CD8-positive, alpha-beta memory T cell (primary cell): ENCODE results near the gene GLP2R. TPM values are rescaled to one million over a fixed set of nuclear protein-coding genes. Genes with fewer than 3 reads are reported as not detected.

Source experiments
- CTCF ChIA-PET: fragments of 350-600 bp; sonication (Branson Sonifier 250); formaldehyde crosslinking; loops from one replicate; lab custom pipeline; 2021; ENCODE audit warnings: antibody characterized with exemption; lab: Charles Lee
- POLR2A ChIA-PET: fragments of 350-600 bp; sonication (Branson Sonifier 250); formaldehyde crosslinking; loops from one replicate; lab custom pipeline; 2021; ENCODE audit warnings: antibody characterized with exemption; lab: Charles Lee
- DNase-seq, 5 donors: peaks; one replicate each; pipeline versions ENCODE4 v3.0.0 to v3.0.0-alpha.2; 2020 to 2022; ENCODE audit warnings: mixed read lengths in 1 of 5
- H3K27ac ChIP-seq: one replicate; pipeline ENCODE4 v1.7.0; 2013; ENCODE audit warnings: low read depth, mild to moderate bottlenecking, low read length, moderate library complexity
- H3K27me3 ChIP-seq: 2 replicates; pipeline ENCODE4 v1.7.0; 2013; ENCODE audit warnings: low read length, mild to moderate bottlenecking; ENCODE audit not compliant: insufficient read depth, poor library complexity, severe bottlenecking
- H3K36me3 ChIP-seq: 2 replicates; pipeline ENCODE4 v1.7.0; 2013; ENCODE audit warnings: mild to moderate bottlenecking, low read length, moderate library complexity; ENCODE audit not compliant: insufficient read depth
- H3K4me1 ChIP-seq: 2 replicates; pipeline ENCODE4 v1.7.0; 2013; ENCODE audit warnings: mild to moderate bottlenecking, low read length, moderate library complexity; ENCODE audit not compliant: insufficient read depth
- H3K4me3 ChIP-seq: 2 replicates; pipeline ENCODE4 v1.7.0; 2013; ENCODE audit warnings: mild to moderate bottlenecking, low read length
- H3K9me3 ChIP-seq: 2 replicates; pipeline ENCODE4 v1.7.0; 2013; ENCODE audit warnings: mild to moderate bottlenecking, low read length
- H3K27ac Mint-ChIP-seq, 8 donors: one replicate each; pipeline ENCODE4 v1.8.0; 2020 to 2021; ENCODE audit warnings: mixed read lengths in 8 of 8, mild to moderate bottlenecking in 6 of 8, inconsistent platforms in 3 of 8, moderate library complexity in 3 of 8
- H3K27me3 Mint-ChIP-seq, 2 donors: one replicate each; pipeline ENCODE4 v1.8.0; 2020 to 2021; ENCODE audit warnings: mixed read lengths in 2 of 2, mild to moderate bottlenecking in 1 of 2, moderate library complexity in 1 of 2
- H3K36me3 Mint-ChIP-seq, 3 donors: one replicate each; pipeline ENCODE4 v1.8.0; 2020 to 2021; ENCODE audit warnings: mixed read lengths in 3 of 3, inconsistent platforms in 1 of 3, mild to moderate bottlenecking in 1 of 3
- H3K4me1 Mint-ChIP-seq, 3 donors: one replicate each; pipeline ENCODE4 v1.8.0; 2020 to 2021; ENCODE audit warnings: mixed read lengths in 3 of 3, inconsistent platforms in 1 of 3, mild to moderate bottlenecking in 1 of 3
- H3K4me3 Mint-ChIP-seq, 7 donors: one replicate each; pipeline ENCODE4 v1.8.0; 2020 to 2021; ENCODE audit warnings: mixed read lengths in 7 of 7, mild to moderate bottlenecking in 6 of 7, moderate library complexity in 4 of 7, inconsistent platforms in 2 of 7
- H3K9me3 Mint-ChIP-seq, 5 donors: one replicate each; pipeline ENCODE4 v1.8.0; 2020 to 2022; ENCODE audit warnings: mixed read lengths in 5 of 5, mild to moderate bottlenecking in 3 of 5, moderate library complexity in 2 of 5, inconsistent platforms in 1 of 5
- polyA plus RNA-seq: library from polyadenylated mRNA; unstranded; fragments of 300-500 nt; fragmentation: Illumina TruSeq; gene quantifications from one replicate; pipeline ENCODE4 v1.2.3, GENCODE V29; 2021
- total RNA-seq, 2 experiments: library from RNA; stranded (reverse); gene quantifications; one replicate each; pipeline ENCODE4 v1.2.3, GENCODE V29; 2021

The GLP2R gene
- total and polyA plus RNA-seq, 3 experiments from 2014 or later, result not detected

DNA sequence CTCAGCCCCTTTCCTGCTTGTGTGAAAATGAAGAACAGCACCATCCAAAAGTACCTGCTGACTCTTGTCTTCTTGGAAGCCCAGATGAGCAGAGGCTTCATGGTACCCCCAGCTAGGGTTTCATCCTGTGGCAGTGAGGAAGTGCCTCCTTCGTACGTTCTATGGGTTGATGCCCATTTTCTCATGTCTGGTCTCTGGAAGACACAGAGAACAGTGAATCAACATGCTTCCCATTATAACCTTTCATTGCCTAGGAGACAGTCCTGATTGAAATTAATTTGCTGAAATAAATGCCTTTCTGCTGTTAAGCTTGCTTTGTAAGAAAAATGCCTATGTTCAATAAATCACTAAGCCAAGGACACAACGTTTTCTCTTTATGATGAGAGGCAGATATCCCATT lies 42.8 kb downstream of the GLP2R start:
- Mint-ChIP-seq H3K4me1 (no peaks in the 10 kb centered on the region), H3K9me3 (peaks cover 0 to 2% (median 0%) of the 10 kb centered on the region in 5 donors), H3K36me3 (no peaks in the 10 kb centered on the region), H3K4me3 (no peak overlapping the region), H3K27ac (no peak overlapping the region), H3K27me3 (peaks cover 10 to 21% of the 10 kb centered on the region in 2 donors)
- Histone ChIP-seq H3K9me3 (no peaks in the 10 kb centered on the region), H3K4me1 (no peaks in the 10 kb centered on the region), H3K36me3 (no peaks in the 10 kb centered on the region), H3K27ac (no peak overlapping the region), H3K27me3 (no peaks in the 10 kb centered on the region), H3K4me3 (no peak overlapping the region)
- POLR2A ChIA-PET, result no interaction called here
- CTCF ChIA-PET, result no interaction called here
- DNase-seq, result no peak

DNA sequence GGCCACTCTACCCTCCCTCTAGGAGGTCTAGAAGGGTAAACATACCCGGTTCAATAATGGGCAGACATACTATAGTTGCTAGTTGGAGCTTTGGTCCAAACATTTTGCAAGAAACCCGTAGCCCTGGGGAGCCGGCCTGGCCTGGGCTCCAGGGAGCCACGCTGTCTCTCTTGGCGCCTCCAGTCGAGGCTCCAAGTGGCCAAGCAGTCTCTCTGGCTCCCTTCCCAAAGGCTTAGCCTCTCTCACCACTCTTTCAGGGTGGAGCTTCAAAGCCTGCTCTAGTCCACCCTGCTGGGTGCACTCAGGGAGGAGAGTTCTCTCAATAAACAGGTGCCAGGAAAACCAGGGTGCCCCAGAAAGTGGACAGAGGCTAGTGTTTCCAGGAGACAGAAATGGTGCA lies 47.1 kb downstream of the GLP2R start:
- Histone ChIP-seq H3K4me1 (no peaks in the 10 kb centered on the region), H3K9me3 (no peaks in the 10 kb centered on the region), H3K27ac (no peak overlapping the region), H3K27me3 (no peaks in the 10 kb centered on the region), H3K4me3 (no peak overlapping the region), H3K36me3 (no peaks in the 10 kb centered on the region)
- peaks cover 0 to 2% (median 0%) of the 10 kb centered on the region in 5 donors for H3K9me3 Mint-ChIP-seq
- no peaks in the 10 kb centered on the region for H3K4me1 Mint-ChIP-seq
- peaks cover 14 to 39% of the 10 kb centered on the region in 2 donors for H3K27me3 Mint-ChIP-seq
- CTCF ChIA-PET, result no interaction called here
- H3K27ac Mint-ChIP-seq, result no peak overlapping the region
- no peak for DNase-seq
- H3K4me3 Mint-ChIP-seq, result no peak overlapping the region
- POLR2A ChIA-PET, result no interaction called here
- no peaks in the 10 kb centered on the region for H3K36me3 Mint-ChIP-seq

DNA sequence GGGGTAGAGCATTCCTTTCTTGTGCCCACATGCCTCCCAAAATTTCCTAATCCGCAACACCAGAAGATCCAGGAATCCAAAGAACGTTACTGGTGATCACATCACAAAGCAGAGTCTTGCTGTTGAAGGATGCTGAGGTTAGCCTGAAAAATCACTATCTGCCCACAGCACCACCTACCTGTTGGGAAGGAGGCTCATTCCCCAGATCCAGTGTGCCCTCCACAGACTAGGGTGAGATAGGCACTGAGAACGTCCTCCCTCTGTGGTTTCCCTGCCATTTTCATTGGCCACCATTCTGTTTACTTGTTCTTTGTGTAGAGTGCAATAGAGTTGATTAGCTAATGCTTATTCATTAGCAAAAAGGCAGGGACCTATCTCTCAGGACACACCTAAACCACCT lies 49.0 kb downstream of the GLP2R start:
- Mint-ChIP-seq H3K27me3 (peaks cover 16 to 43% of the 10 kb centered on the region in 2 donors), H3K36me3 (no peaks in the 10 kb centered on the region), H3K9me3 (peaks cover 0 to under 1% (median 0%) of the 10 kb centered on the region in 5 donors), H3K27ac (no peak overlapping the region), H3K4me1 (no peaks in the 10 kb centered on the region), H3K4me3 (no peak overlapping the region)
- DNase-seq, result no peak
- Histone ChIP-seq H3K27ac (no peak overlapping the region), H3K9me3 (no peaks in the 10 kb centered on the region), H3K27me3 (no peaks in the 10 kb centered on the region), H3K36me3 (no peaks in the 10 kb centered on the region), H3K4me3 (no peak overlapping the region), H3K4me1 (no peaks in the 10 kb centered on the region)
- ChIA-PET CTCF (no interaction called here), POLR2A (no interaction called here)

DNA sequence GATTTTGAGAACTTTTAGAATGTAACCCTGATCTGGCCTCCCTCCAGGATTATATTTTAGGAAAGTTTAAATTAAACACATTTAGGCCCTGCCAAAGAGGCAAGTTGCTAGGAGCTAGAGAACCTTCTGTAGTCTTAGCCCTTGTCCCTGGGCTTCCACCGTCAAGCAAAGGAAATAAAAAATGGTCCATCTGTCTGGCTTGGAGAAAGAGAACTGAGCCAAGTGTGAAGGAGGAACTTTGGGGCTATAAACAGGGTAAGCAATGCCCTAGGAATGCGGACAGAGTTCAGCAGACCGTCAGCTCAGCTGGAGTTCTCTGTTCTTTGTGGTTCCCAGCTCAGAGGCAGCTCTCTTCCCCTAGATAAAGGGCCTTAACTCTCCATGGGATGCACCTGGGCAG lies 49.7 kb downstream of the GLP2R start:
- Mint-ChIP-seq H3K27ac (no peak overlapping the region), H3K36me3 (no peaks in the 10 kb centered on the region), H3K4me3 (no peak overlapping the region), H3K27me3 (peaks cover 16 to 38% of the 10 kb centered on the region in 2 donors), H3K9me3 (peaks cover 0 to 4% (median 0%) of the 10 kb centered on the region in 5 donors), H3K4me1 (no peaks in the 10 kb centered on the region)
- Histone ChIP-seq H3K4me1 (no peaks in the 10 kb centered on the region), H3K27ac (no peak overlapping the region), H3K4me3 (no peak overlapping the region), H3K36me3 (no peaks in the 10 kb centered on the region), H3K9me3 (no peaks in the 10 kb centered on the region), H3K27me3 (no peaks in the 10 kb centered on the region)
- no peak for DNase-seq
- POLR2A ChIA-PET, result no interaction called here
- CTCF ChIA-PET, result no interaction called here

DNA sequence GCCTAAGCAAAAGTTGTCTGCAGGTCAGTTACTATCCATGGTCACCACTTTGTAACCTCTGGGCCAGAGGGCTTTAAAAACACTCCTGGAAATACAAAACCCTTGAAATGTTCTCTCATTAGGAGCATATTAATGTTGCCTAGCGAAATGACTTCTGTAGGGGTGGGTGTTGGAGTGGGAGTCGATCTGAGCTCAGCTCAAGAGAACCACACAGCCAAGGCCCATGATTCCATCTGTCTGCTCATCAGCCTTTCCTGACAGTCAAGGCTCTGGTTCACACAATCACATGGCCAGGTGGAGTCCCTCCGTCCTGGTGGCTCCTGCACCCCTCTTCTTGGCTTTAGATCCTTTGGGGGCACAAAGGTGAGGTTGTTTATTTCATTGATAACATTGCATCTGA lies 52.6 kb downstream of the GLP2R start:
- H3K27me3 ChIP-seq, result no peaks in the 10 kb centered on the region
- DNase-seq, result no peak
- Mint-ChIP-seq H3K36me3 (no peaks in the 10 kb centered on the region), H3K27ac (no peak overlapping the region), H3K27me3 (peaks cover 10 to 31% of the 10 kb centered on the region in 2 donors), H3K9me3 (peaks cover 15 to 17% (median 17%) of the 10 kb centered on the region in 5 donors), H3K4me1 (no peaks in the 10 kb centered on the region), H3K4me3 (no peak overlapping the region)
- H3K4me1 ChIP-seq, result no peaks in the 10 kb centered on the region
- no peak overlapping the region for H3K4me3 ChIP-seq
- H3K27ac ChIP-seq, result no peak overlapping the region
- H3K36me3 ChIP-seq, result no peaks in the 10 kb centered on the region
- ChIA-PET CTCF (no interaction called here), POLR2A (no interaction called here)
- H3K9me3 ChIP-seq, result no peaks in the 10 kb centered on the region

DNA sequence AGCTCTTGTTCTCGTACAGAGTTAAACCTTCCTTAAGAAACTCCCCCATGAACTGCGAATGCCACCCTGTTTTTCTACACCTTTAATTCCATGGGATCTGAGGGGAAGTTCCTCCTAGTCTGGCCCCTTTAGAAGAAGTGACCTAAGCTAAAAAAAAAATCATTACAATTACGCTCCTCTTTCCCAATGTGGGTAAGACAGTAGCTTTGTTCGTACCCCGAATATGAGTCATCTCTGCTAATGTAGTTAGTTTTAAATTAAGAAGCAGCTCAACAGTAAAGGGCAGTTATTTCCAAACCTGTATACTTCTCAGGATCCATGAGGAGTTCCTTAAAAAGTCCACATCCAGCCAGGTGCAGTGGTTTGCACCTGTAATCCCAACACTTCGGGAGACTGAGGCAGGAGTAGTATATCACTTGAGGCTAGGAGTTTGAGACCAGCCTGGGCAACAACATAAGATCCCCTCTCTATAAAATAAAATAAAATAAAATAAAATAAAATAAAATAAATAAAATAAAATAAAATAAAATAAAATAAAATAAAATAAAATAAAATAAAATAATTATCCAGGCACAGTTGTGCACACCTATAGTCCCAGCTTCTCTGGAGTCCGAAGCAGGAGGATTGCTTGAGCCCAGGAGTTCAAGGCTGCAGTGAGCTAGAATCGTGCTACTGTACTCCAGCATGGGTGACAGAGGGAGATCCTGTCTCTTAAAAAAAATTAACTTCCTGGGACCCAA lies 53.2 kb downstream of the GLP2R start:
- H3K36me3 Mint-ChIP-seq, result no peaks in the 10 kb centered on the region
- CTCF ChIA-PET, result no interaction called here

DNA sequence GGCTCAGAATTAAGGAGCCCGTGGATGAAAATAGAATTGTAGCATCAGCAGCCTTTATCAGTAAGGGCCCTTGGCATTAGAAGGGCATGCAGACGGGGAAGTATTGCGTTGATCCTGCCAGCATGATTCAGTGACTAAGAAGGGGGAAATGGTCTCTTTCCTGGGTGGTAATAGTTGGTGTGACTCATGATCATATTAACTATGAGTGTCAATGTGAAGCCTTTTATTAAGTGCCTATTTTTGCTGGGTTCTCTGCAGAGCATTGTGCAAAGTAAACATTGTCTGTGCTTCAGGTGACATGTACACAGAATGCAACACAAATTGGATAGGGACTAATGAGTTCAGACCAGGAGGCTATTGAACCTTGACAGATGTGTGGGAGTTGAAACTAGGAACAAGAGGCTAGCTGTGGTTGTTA lies 54.9 kb downstream of the GLP2R start:
- POLR2A ChIA-PET, result no interaction called here
- Mint-ChIP-seq H3K4me3 (no peak overlapping the region), H3K36me3 (no peaks in the 10 kb centered on the region), H3K9me3 (peaks cover 19 to 26% (median 21%) of the 10 kb centered on the region in 5 donors), H3K27ac (no peak overlapping the region), H3K27me3 (peaks cover 6 to 17% of the 10 kb centered on the region in 2 donors), H3K4me1 (no peaks in the 10 kb centered on the region)
- DNase-seq, result no peak
- CTCF ChIA-PET, result no interaction called here
- no peak overlapping the region for H3K27ac ChIP-seq
- no peaks in the 10 kb centered on the region for H3K9me3 ChIP-seq
- no peaks in the 10 kb centered on the region for H3K27me3 ChIP-seq
- H3K4me3 ChIP-seq, result no peak overlapping the region
- H3K4me1 ChIP-seq, result no peaks in the 10 kb centered on the region
- H3K36me3 ChIP-seq, result no peaks in the 10 kb centered on the region

More for the DNA sequence above, 53.2 kb downstream of the GLP2R start:
- no peaks in the 10 kb centered on the region for H3K27me3 ChIP-seq
- POLR2A ChIA-PET, result no interaction called here
- Mint-ChIP-seq H3K4me1 (no peaks in the 10 kb centered on the region), H3K4me3 (no peak overlapping the region), H3K9me3 (peaks cover 18 to 22% (median 21%) of the 10 kb centered on the region in 5 donors), H3K27me3 (peaks cover 10 to 28% of the 10 kb centered on the region in 2 donors), H3K27ac (no peak overlapping the region)
- no peak overlapping the region for H3K27ac ChIP-seq
- H3K4me1 ChIP-seq, result no peaks in the 10 kb centered on the region
- no peaks in the 10 kb centered on the region for H3K36me3 ChIP-seq
- no peak overlapping the region for H3K4me3 ChIP-seq
- H3K9me3 ChIP-seq, result no peaks in the 10 kb centered on the region
- DNase-seq, result no peak

DNA sequence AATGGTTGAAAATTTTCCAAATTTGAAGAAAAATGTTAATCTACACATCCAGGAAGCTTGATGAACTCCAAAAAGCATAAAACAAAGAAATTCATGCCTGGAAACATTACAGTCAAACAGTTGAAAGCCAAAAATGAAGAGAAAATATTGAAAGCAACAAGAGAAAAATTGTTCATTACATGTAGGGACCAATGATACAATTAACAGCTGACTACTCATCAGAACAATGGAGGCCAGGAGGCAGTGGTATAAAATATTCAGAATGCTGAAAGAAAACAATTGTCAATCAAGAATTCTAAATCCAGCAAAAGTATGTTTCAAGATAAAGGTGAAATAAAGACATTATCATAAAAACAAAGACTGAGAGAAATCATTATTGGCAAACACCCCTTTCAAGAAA lies 57.7 kb downstream of the GLP2R start:
- Histone ChIP-seq H3K4me1 (no peaks in the 10 kb centered on the region), H3K27me3 (no peaks in the 10 kb centered on the region), H3K36me3 (no peaks in the 10 kb centered on the region), H3K9me3 (no peaks in the 10 kb centered on the region), H3K4me3 (no peak overlapping the region), H3K27ac (no peak overlapping the region)
- no peak for DNase-seq
- H3K36me3 Mint-ChIP-seq, result no peaks in the 10 kb centered on the region
- ChIA-PET CTCF (no interaction called here), POLR2A (no interaction called here)
- peaks cover 19 to 26% (median 21%) of the 10 kb centered on the region in 5 donors for H3K9me3 Mint-ChIP-seq
- H3K27ac Mint-ChIP-seq, result no peak overlapping the region
- no peaks in the 10 kb centered on the region for H3K4me1 Mint-ChIP-seq
- peaks cover 9% of the 10 kb centered on the region in 2 donors for H3K27me3 Mint-ChIP-seq
- H3K4me3 Mint-ChIP-seq, result no peak overlapping the region
